B cell (primary cell): Measurements from ENCODE around the gene RAD9B. TPM values are rescaled to one million over a fixed set of nuclear protein-coding genes. Genes with fewer than 3 reads are reported as not detected.
"Not testable (repeated sequence)": the region's sequence is repeated elsewhere in the genome, so short reads cannot be mapped to it uniquely, and the experiment has no call there.

Experiments used
- ATAC-seq: fragments of 200-7000 bp; cut with Tn5 transposase; one replicate; pipeline ENCODE4 v1.10.0; 2021; ENCODE audit warnings: low read depth, mild to moderate bottlenecking, moderate number of reproducible peaks, moderate library complexity
- CTCF ChIA-PET: fragments of 350-600 bp; sonication (Branson Sonifier 250); formaldehyde crosslinking; loops from one replicate; lab custom pipeline; 2021; ENCODE audit warnings: antibody characterized with exemption, inconsistent platforms; lab: Charles Lee
- POLR2A ChIA-PET: fragments of 350-600 bp; sonication (Branson Sonifier 250); formaldehyde crosslinking; loops from one replicate; lab custom pipeline; 2021; ENCODE audit warnings: antibody characterized with exemption; lab: Charles Lee
- DNase-seq: peaks from one replicate; pipeline ENCODE4 v3.0.0; 2013
- H2AFZ ChIP-seq: 2 replicates; pipeline ENCODE4 v1.6.1; 2012; ENCODE audit warnings: mild to moderate bottlenecking, low read depth, low read length; ENCODE audit not compliant: insufficient read depth, poor library complexity, severe bottlenecking
- H3K27ac ChIP-seq, 2 donors: 1 replicate in 1 of 2; 2 replicates in 1 of 2; pipeline ENCODE4 v1.5.1; 2012 to 2013; ENCODE audit warnings: low read length in 2 of 2, mild to moderate bottlenecking in 2 of 2, moderate library complexity in 1 of 2
- H3K27me3 ChIP-seq, 4 experiments: fragments of 200-600 bp in 1 of 4; sonication (generic) in 1 of 4; replicated peaks in 1 of 4; 1 replicate in 2 of 4; 2 replicates in 2 of 4; pipeline versions ENCODE4 v1.6.1 to v1.7.0; 2013 to 2016; ENCODE audit warnings: low read length in 3 of 4, mild to moderate bottlenecking in 2 of 4, mixed read lengths in 1 of 4, moderate library complexity in 1 of 4; ENCODE audit not compliant: insufficient read depth in 4 of 4, control insufficient read depth in 3 of 4; ENCODE audit errors: control extremely low read depth in 1 of 4
- H3K36me3 ChIP-seq, 2 experiments: replicated peaks in 1 of 2; 1 replicate in 1 of 2; 2 replicates in 1 of 2; pipeline versions ENCODE4 v1.6.1 to v1.7.1; 2013; ENCODE audit warnings: low read length in 1 of 2; ENCODE audit not compliant: insufficient read depth in 2 of 2, control insufficient read depth in 1 of 2; ENCODE audit errors: control extremely low read depth in 1 of 2, extremely low read depth in 1 of 2
- H3K4me1 ChIP-seq, 2 donors: fragments of 200-600 bp in 1 of 2; sonication (generic) in 1 of 2; 1 replicate in 1 of 2; 2 replicates in 1 of 2; pipeline versions ENCODE4 v1.5.1 to v1.6.1; 2013 to 2017; ENCODE audit warnings: low read length in 2 of 2; ENCODE audit not compliant: control insufficient read depth in 2 of 2, insufficient read depth in 2 of 2
- H3K4me2 ChIP-seq: replicated peaks from 2 replicates; pipeline ENCODE3; 2012; ENCODE audit warnings: mild to moderate bottlenecking, low read depth, low read length; ENCODE audit not compliant: poor library complexity, severe bottlenecking
- H3K4me3 ChIP-seq, 5 experiments: fragments of 200-600 bp in 1 of 5; sonication (generic) in 1 of 5; 1 replicate in 3 of 5; 2 replicates in 2 of 5; pipeline versions ENCODE4 v1.5.1 to v1.7.0; 2011 to 2016; ENCODE audit warnings: low read length in 4 of 5, mild to moderate bottlenecking in 4 of 5, low read depth in 2 of 5, control low read depth in 1 of 5, moderate library complexity in 1 of 5; ENCODE audit not compliant: insufficient read depth in 1 of 5; ENCODE audit errors: control extremely low read depth in 1 of 5, extremely low read depth in 1 of 5
- H3K79me2 ChIP-seq: fragments of 200-600 bp; sonication (generic); one replicate; pipeline ENCODE4 v1.6.0; 2016; ENCODE audit warnings: low read length; ENCODE audit not compliant: control insufficient read depth, insufficient read depth
- H3K9ac ChIP-seq: fragments of 200-600 bp; sonication (generic); 2 replicates; pipeline ENCODE4 v1.6.1; 2017; ENCODE audit warnings: mild to moderate bottlenecking, low read length, moderate library complexity
- H3K9me3 ChIP-seq, 3 donors: one replicate each; pipeline versions ENCODE4 v1.6.1 to v1.7.1; 2013; ENCODE audit warnings: low read length in 2 of 3; ENCODE audit not compliant: control insufficient read depth in 2 of 3, insufficient read depth in 1 of 3; ENCODE audit errors: control extremely low read depth in 1 of 3
- H4K20me1 ChIP-seq: 2 replicates; pipeline ENCODE4 v1.6.0; 2012; ENCODE audit warnings: mild to moderate bottlenecking, low read length; ENCODE audit not compliant: insufficient read depth, control insufficient read depth, poor library complexity, severe bottlenecking
- H3K27ac Mint-ChIP-seq: one replicate; pipeline ENCODE4 v1.8.0; 2021; ENCODE audit warnings: mixed read lengths
- H3K27me3 Mint-ChIP-seq: one replicate; pipeline ENCODE4 v1.8.0; 2021; ENCODE audit warnings: mixed read lengths
- H3K4me1 Mint-ChIP-seq: one replicate; pipeline ENCODE4 v1.8.0; 2021; ENCODE audit warnings: mixed read lengths
- H3K4me3 Mint-ChIP-seq: one replicate; pipeline ENCODE4 v1.8.0; 2021; ENCODE audit warnings: mixed read lengths
- H3K9me3 Mint-ChIP-seq: one replicate; pipeline ENCODE4 v1.8.0; 2022; ENCODE audit warnings: mixed read lengths; ENCODE audit not compliant: insufficient read depth
- CTCF ChIP-seq: fragments of 200-600 bp; IDR thresholded peaks from one replicate; pipeline ENCODE4 v1.8.0; 2022; ENCODE audit warnings: antibody characterized with exemption, mild to moderate bottlenecking
- EZH2 ChIP-seq: IDR thresholded peaks from 2 replicates; pipeline ENCODE4 v1.6.1; 2012; ENCODE audit warnings: borderline replicate concordance, low read depth, mild to moderate bottlenecking, moderate library complexity, low read length; ENCODE audit not compliant: insufficient read depth, poor library complexity, severe bottlenecking
- WGBS: methylation state at CpG from one replicate; pipeline ENCODE4 v1.1.5; 2013; ENCODE audit warnings: missing lambda C conversion rate; ENCODE audit not compliant: insufficient coverage; 5-methylcytosine and 5-hydroxymethylcytosine counted together
- intact Hi-C: fragments of 100-400 bp; cut with micrococcal nuclease; formaldehyde crosslinking; loops from one replicate; pipeline ENCODE4 v1.10.0; 2022
- polyA plus RNA-seq: library from polyadenylated mRNA; depleted of rRNA; stranded (reverse); fragments of >200 nt; gene quantifications from 2 replicates; pipeline ENCODE4 v1.2.3, GENCODE V29; 2012
- total RNA-seq, 2 donors: library from RNA; stranded (reverse); fragments of 120-200 nt in 1 of 2; gene quantifications; 1 replicate in 1 of 2; 2 replicates in 1 of 2; pipeline versions ENCODE4 v1.2.3 to v1.2.4, GENCODE V29; 2013 to 2022

Gene RAD9B
- total and polyA plus RNA-seq, 2 donors (not counting 1 experiment from before 2014, with no cell fraction given): 0.75 to 1.5 TPM

GRCh38 chr12:110458756-110459155 lies 43.4 kb upstream of the RAD9B start:
- ChIA-PET POLR2A (interaction anchor here (0.6 to 1.2 kb wide), 3 partner anchors 9 to 23 kb away, joined by 3 read pairs; no protein-coding TSS in a partner anchor), CTCF (interaction anchor here (0.5 to 15.2 kb wide), 4 partner anchors 9 to 143 kb away, joined by 3 to 329 read pairs (median 91); partner anchors contain the start of genes ARPC3, FAM216A and GPN3)
- H3K4me2 ChIP-seq: no peak overlapping the region
- ATAC-seq (no peak), DNase-seq (no peak)
- Mint-ChIP-seq H3K4me3 (no peak overlapping the region), H3K9me3 (no peaks in the 10 kb centered on the region), H3K4me1 (peaks cover 26% of the 10 kb centered on the region), H3K27ac (peak overlapping the region; percentile 59), H3K27me3 (no peaks in the 10 kb centered on the region)
- TF ChIP-seq EZH2: no peak
- no peak for TF ChIP-seq CTCF
- H3K9ac ChIP-seq: no peak overlapping the region
- no peak overlapping the region for H3K4me3 ChIP-seq
- no peak overlapping the region for H2AFZ ChIP-seq
- no CpG with 5 or more reads among the region's 4 CpGs for WGBS
- H3K79me2 ChIP-seq: peaks cover 37% of the 10 kb centered on the region
- peaks cover 3 to 21% of the 10 kb centered on the region in 2 experiments for H3K36me3 ChIP-seq
- no peaks in the 10 kb centered on the region for H3K9me3 ChIP-seq
- no peaks in the 10 kb centered on the region for H4K20me1 ChIP-seq
- intact Hi-C loops: no loop called here
- H3K4me1 ChIP-seq: peaks cover 31% of the 10 kb centered on the region in 2 donors
- H3K27ac ChIP-seq: no peak overlapping the region
- no peaks in the 10 kb centered on the region for H3K27me3 ChIP-seq

GRCh38 chr12:110461189-110461588 lies 40.9 kb upstream of the RAD9B start:
- H3K27ac ChIP-seq, H3K4me2 ChIP-seq, DNase-seq, H3K9me3 Mint-ChIP-seq, H3K27ac Mint-ChIP-seq, H3K9me3 ChIP-seq, H4K20me1 ChIP-seq, H3K9ac ChIP-seq, ATAC-seq, H2AFZ ChIP-seq, intact Hi-C loops, H3K4me3 ChIP-seq, H3K27me3 ChIP-seq, H3K27me3 Mint-ChIP-seq, H3K4me3 Mint-ChIP-seq: not testable (repeated sequence)
- peaks cover 18 to 20% of the 10 kb centered on the region in 2 donors for H3K4me1 ChIP-seq
- H3K36me3 ChIP-seq: peaks cover 3 to 30% of the 10 kb centered on the region in 2 experiments
- H3K4me1 Mint-ChIP-seq: peaks cover 27% of the 10 kb centered on the region
- POLR2A ChIA-PET: interaction anchor here (0.6 kb wide), 1 partner anchor 134 kb away, joined by 8 read pairs; no protein-coding TSS in a partner anchor
- WGBS: 100% methylated on average over 2 of the region's 5 CpGs
- CTCF ChIA-PET: interaction anchor here (1.5 kb wide), 1 partner anchor 11 kb away, joined by 10 read pairs; the partner anchor contains the start of gene ARPC3
- peaks cover 47% of the 10 kb centered on the region for H3K79me2 ChIP-seq
